GM12892 (cell line): Measurements from ENCODE around the gene KIF1B.
"Not testable (repeated sequence)": the region's sequence is repeated elsewhere in the genome, so short reads cannot be mapped to it uniquely, and the experiment has no call there.

ENCODE experiments used
- DNase-seq: peaks from one replicate; pipeline ENCODE4 v3.0.0; 2011; ENCODE audit not compliant: insufficient read length
- FAIRE-seq: peaks from 2 replicates; lab custom pipeline; 2011; peaks lifted over from hg19 to GRCh38; lab: Jason Lieb, UNC
- POLR2A ChIP-seq: IDR thresholded peaks from 2 replicates; pipeline ENCODE4 v1.6.1; 2011; ENCODE audit warnings: low read depth, low read length, control low read depth
- POLR2AphosphoS5 ChIP-seq: IDR thresholded peaks from 2 replicates; pipeline ENCODE4 v1.6.1; 2011; ENCODE audit warnings: low read depth, low read length, control low read depth
- TAF1 ChIP-seq: IDR thresholded peaks from 2 replicates; pipeline ENCODE4 v1.6.1; 2011; ENCODE audit warnings: low read depth, mild to moderate bottlenecking, control low read depth, low read length, borderline replicate concordance

Gene KIF1B

GRCh38 chr1:10196976-10197375, 13.4 kb upstream of the KIF1B start:
- no peak for FAIRE-seq
- no peak for DNase-seq
- no peak for TF ChIP-seq TAF1
- no peak for TF ChIP-seq POLR2A
- no peak for TF ChIP-seq POLR2AphosphoS5

GRCh38 chr1:10200620-10201019, 9.8 kb upstream of the KIF1B start:
- no peak for TF ChIP-seq POLR2A
- no peak for TF ChIP-seq POLR2AphosphoS5
- TF ChIP-seq TAF1, result no peak
- FAIRE-seq, result no peak

GRCh38 chr1:10204003-10204642, 6.2 kb upstream of the KIF1B start:
- no peak for DNase-seq
- TF ChIP-seq TAF1 (no peak), POLR2AphosphoS5 (no peak), POLR2A (no peak)
- no peak for FAIRE-seq

More at GRCh38 chr1:10200620-10201019, 9.8 kb upstream of the KIF1B start:
- no peak for DNase-seq

- not testable (repeated sequence) for DNase-seq
Observed at GRCh38 chr1:10205206-10205605, 5.2 kb upstream of the KIF1B start.

GRCh38 chr1:10207810-10208209, 2.6 kb upstream of the KIF1B start:
- FAIRE-seq (no peak), DNase-seq (no peak)
- TF ChIP-seq POLR2A (no peak), TAF1 (no peak), POLR2AphosphoS5 (no peak)

More at GRCh38 chr1:10205206-10205605, 5.2 kb upstream of the KIF1B start:
- not testable (repeated sequence) for FAIRE-seq

GRCh38 chr1:10208537-10208936, 1.8 kb upstream of the KIF1B start:
- no peak for DNase-seq
- no peak for FAIRE-seq
- no peak for TF ChIP-seq TAF1

GRCh38 chr1:10209590-10209904, 823 bp upstream of the KIF1B start:
- DNase-seq (no peak), FAIRE-seq (peak; percentile 33)
- TF ChIP-seq POLR2AphosphoS5 (no peak), POLR2A (no peak), TAF1 (no peak)

GRCh38 chr1:10210841-10211804, 753 bp downstream of the KIF1B start:
- no peak for TF ChIP-seq POLR2A
- TF ChIP-seq TAF1, result no peak
- no peak for TF ChIP-seq POLR2AphosphoS5
- FAIRE-seq, result no peak
- peak; percentile 32 for DNase-seq

- DNase-seq (no peak), FAIRE-seq (no peak)
- TF ChIP-seq POLR2A (no peak), POLR2AphosphoS5 (no peak), TAF1 (no peak)
Observed at GRCh38 chr1:10211805-10212410, 1.5 kb downstream of the KIF1B start.

- FAIRE-seq (no peak), DNase-seq (no peak)
- TF ChIP-seq POLR2A, result no peak
- no peak for TF ChIP-seq POLR2AphosphoS5
- TF ChIP-seq TAF1, result no peak
Observed at GRCh38 chr1:10212476-10212875, 2.1 kb downstream of the KIF1B start.

GRCh38 chr1:10213186-10213705, 2.9 kb downstream of the KIF1B start:
- TF ChIP-seq TAF1 (no peak), POLR2AphosphoS5 (no peak), POLR2A (no peak)

More at GRCh38 chr1:10213186-10213705, 2.9 kb downstream of the KIF1B start:
- FAIRE-seq (no peak), DNase-seq (no peak)
